Stimulated activated CD8-positive, alpha-beta memory T cell treated with anti-CD3 and anti-CD28 coated beads, Interleukin-7, amount 100 ng/mL, for 24 hours (primary cell): ENCODE data around the gene HNRNPF.

Experiments
- DNase-seq: peaks from one replicate; pipeline ENCODE4 v3.0.0-alpha.2; 2020; ENCODE audit warnings: low read depth

Gene HNRNPF

DNA sequence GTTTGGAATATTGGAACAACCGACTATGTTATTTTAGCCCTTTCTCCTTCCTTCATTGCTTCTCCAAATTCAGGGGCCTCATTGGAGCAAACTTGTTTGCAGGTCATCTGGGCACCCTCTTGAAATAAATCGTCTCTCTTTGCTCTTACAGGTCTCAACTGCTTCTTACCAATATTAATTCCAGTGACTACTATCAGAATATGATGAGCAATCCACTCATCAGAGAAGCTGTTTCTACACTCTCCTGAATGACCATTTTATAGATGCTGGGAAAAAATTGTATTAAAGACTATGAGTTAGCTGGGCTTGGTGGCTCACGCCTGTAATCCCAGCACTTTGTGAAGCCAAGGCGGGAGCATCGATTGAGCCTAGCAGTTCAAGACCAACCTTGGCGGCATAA is 12.5 kb upstream of the HNRNPF start:
- DNase-seq: no peak

DNA sequence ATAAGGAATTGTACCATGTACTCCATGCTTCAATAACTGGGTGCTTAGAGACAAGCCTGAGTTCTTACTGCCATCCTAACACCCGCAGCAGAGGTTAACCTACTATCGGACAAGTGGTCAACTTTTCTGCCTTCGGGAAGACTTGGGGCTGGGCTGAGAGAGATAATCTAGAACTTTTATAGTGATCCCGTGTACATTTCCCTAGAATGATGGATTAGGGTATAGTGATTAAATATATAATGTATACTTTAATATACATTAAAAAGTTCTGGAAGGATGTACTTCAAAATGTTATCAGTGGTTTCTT is 12.2 kb upstream of the HNRNPF start:
- DNase-seq: no peak

- DNase-seq: no peak
These were observed 11.6 kb upstream of the HNRNPF start for GRCh38 chr10:43420369-43421200.

DNA sequence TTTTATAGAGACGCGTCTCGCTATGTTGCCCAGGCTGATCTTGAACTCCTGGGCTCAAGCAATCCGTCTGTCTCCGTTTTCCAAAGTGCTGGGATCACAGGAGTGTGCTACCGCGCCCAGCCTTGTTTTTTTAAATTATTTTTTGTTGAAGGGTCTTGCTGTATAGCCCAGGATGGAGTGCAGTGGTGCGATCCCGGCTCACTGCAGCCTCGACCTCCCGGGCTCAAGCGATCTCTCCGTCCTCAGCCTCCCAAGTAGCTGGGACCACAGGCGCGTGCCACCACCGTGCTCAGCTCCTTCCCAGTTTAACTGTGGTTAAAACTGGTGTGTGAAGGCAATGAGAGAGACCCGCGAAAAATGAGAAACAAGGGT is 11.0 kb upstream of the HNRNPF start:
- DNase-seq: no peak

- DNase-seq: no peak
These were observed 9.2 kb upstream of the HNRNPF start for GRCh38 chr10:43417950-43418768.

DNA sequence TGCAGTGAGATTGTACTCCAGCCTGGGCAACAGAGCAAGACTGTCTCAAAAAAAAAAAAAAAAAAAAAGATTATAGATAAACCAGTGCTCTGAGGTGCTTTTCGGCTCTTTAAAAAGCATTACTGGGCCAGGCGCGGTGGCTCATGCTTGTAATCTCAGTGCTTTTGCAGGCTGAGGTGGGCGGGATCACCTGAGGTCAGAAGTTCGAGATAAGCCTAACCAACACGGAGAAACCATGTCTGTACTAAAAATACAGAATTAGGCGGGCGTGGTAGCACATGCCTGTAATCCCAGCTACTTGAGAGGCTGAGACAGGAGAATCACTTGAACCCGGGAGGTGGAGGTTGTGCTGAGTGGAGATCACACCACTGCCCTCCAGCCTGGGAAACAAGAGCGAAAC is 6.6 kb upstream of the HNRNPF start:
- no peak for DNase-seq

- no peak for DNase-seq
These were observed 2.5 kb upstream of the HNRNPF start for GRCh38 chr10:43411536-43411935.

- DNase-seq: no peak
These were observed 1.4 kb upstream of the HNRNPF start for GRCh38 chr10:43410345-43410744.

DNA sequence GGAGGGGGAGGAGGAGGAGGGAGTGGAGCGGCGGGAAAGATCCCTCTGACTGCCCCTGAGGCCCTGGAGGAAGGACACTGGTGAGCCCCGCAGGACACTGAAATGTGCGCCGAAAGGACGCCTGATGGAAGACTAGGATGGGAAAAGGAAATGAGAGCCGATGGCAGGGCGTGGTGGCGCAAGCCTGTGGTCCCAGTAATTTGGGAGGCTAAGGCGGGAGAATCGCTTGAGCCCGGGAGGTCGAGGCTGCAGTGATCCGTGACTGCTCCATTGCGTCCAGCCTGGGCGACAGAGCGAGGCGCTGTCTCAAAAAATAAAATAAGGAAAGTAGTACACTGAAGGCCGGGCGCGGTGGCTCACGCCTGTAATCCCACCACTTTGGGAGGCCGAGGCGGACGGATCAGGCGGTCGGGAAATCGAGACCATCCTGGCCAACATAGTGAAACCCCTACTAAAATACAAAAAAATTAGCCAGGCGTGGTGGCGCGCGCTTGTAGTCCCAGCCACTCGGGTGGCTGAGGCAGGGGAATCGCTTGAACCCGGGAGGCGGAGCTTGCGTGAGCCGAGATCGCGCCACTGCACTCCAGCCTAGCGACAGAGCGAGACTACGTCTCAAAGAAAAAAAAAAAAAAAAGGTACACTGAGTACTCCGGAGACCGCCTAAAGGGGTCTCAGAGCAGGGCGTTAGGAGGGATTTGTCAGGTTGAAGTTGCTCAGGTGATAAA is 561 bp upstream of the HNRNPF start:
- DNase-seq: no peak

DNA sequence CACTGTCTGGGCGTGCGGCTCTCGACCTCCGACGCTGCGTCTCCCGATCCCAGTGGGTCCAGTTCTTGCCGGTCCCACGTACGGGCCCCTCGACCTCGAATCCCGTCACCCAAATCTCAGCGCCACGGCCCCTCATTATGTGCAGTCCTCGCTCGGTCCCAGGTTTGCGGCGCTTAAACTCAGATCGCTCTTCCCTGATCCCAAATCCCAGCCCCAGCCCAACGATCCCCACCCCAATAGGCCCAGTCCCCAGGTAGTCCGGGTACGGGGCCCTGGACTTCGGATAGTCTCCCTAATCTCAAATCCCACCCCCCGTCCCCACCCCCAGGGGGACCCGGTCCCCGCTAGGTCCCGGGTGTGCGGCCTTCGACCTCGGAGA is 666 bp downstream of the HNRNPF start:
- no peak for DNase-seq

DNA sequence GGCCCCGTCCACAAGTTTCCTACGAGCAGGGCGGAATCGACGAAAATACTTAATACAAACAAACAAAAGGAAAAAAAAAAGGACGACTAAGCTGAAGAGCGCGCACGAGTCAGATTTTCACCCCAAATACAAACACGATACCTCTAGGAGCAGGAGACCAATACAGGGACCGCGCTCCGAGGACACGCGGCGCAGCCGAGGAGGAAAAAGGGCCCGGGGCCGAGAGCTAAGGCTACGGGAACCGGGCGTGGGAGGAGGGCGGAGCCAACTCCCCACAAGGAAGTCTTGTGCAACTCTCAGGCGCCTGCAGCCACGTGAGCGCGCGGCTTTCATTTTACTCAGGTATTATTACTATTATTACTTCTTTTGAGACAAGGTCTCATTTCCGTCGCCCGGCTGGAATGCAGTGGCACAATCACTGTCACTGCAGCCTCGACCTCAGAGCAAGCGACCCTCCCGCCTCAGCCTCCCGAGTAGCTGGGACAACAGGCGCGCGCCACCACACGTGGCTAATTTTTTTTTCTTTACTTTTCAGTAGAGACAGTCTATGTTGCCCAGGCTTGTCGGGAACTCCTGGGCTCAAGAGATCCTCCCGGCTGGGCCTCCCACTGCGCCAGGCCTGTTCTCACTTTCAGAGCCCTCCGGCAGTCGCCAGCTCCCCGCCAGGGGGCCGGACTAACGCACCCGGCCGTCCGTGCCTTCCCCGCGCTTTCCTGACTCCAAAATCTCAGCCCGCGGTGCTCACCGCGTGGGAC is 1.2 kb downstream of the HNRNPF start:
- DNase-seq: peak; percentile 82

GRCh38 chr10:43407148-43407575 is 1.8 kb downstream of the HNRNPF start:
- DNase-seq: no peak

- no peak for DNase-seq
These were observed 4.3 kb downstream of the HNRNPF start for GRCh38 chr10:43404704-43405084.

- DNase-seq: no peak
These were observed 4.9 kb downstream of the HNRNPF start for GRCh38 chr10:43403911-43404703.

DNA sequence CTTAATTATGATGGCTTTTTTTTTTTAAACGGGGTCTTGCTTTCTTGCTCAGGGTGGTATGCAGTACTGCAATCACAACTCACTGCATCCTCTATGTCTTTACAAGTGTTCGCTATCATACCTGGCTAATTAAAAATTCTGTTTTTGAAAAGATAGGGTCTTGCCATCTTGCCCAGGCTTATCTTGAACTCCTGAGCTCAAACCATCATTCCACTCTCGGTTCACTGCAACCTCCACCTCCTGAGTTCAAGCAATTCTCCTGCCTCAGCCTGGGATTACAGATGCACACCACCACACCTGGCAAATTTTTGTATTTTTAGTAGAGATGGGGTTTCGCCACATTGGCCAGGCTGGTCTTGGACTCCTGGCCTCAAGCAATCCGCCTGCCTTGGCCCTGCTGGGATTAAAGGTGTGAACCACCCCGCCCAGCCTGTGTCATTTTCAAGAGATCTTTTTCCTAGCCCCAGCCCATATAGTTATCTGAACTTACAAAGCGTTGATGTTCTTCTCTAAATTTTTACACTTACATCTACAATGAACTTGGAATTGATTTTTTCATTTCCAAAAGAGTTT is 6.0 kb downstream of the HNRNPF start:
- DNase-seq: no peak

GRCh38 chr10:43402176-43402575 is 6.8 kb downstream of the HNRNPF start:
- no peak for DNase-seq

- no peak for DNase-seq
These were observed 7.4 kb downstream of the HNRNPF start for GRCh38 chr10:43401627-43402026.

- no peak for DNase-seq
These were observed 9.4 kb downstream of the HNRNPF start for GRCh38 chr10:43399320-43400310.

- no peak for DNase-seq
These were observed 10.1 kb downstream of the HNRNPF start for GRCh38 chr10:43398939-43399319.
